AG20443 (cell line): Measurements from ENCODE around the gene RASGEF1C.

Source experiments
- DNase-seq: peaks from one replicate; pipeline ENCODE4 v3.0.0; 2012; ENCODE audit warnings: low spot score, mixed read lengths

Gene RASGEF1C

GRCh38 chr5:180179442-180180420 is 29.3 kb downstream of the RASGEF1C start:
- no peak for DNase-seq

GRCh38 chr5:180178531-180179441 is 30.2 kb downstream of the RASGEF1C start:
- DNase-seq: no peak

GRCh38 chr5:180176191-180176590 is 32.8 kb downstream of the RASGEF1C start:
- DNase-seq: no peak

- DNase-seq: no peak
Observed at GRCh38 chr5:180175015-180175431, 34.0 kb downstream of the RASGEF1C start.

- DNase-seq: no peak
Observed at GRCh38 chr5:180174587-180174972, 34.4 kb downstream of the RASGEF1C start.

GRCh38 chr5:180173875-180174586 is 35.0 kb downstream of the RASGEF1C start:
- no peak for DNase-seq

- no peak for DNase-seq
Observed at GRCh38 chr5:180173198-180173544, 35.8 kb downstream of the RASGEF1C start.

GRCh38 chr5:180172447-180173197 is 36.4 kb downstream of the RASGEF1C start:
- no peak for DNase-seq

- DNase-seq: no peak
Observed at GRCh38 chr5:180171568-180172094, 37.4 kb downstream of the RASGEF1C start.

GRCh38 chr5:180170810-180171567 is 38.0 kb downstream of the RASGEF1C start:
- DNase-seq: no peak

- peak; percentile 11 for DNase-seq
Observed at GRCh38 chr5:180170106-180170809, 38.8 kb downstream of the RASGEF1C start.

- peak; percentile 6 for DNase-seq
Observed at GRCh38 chr5:180169248-180170105, 39.5 kb downstream of the RASGEF1C start.

GRCh38 chr5:180168758-180169157 is 40.3 kb downstream of the RASGEF1C start:
- no peak for DNase-seq

GRCh38 chr5:180166176-180166575 is 42.8 kb downstream of the RASGEF1C start:
- DNase-seq: no peak

GRCh38 chr5:180162304-180162661 is 46.7 kb downstream of the RASGEF1C start:
- peak; percentile 3 for DNase-seq

- peak; percentile 5 for DNase-seq
Observed at GRCh38 chr5:180161420-180162303, 47.3 kb downstream of the RASGEF1C start.

- DNase-seq: peak; percentile 2
Observed at GRCh38 chr5:180160789-180161188, 48.2 kb downstream of the RASGEF1C start.

- DNase-seq: no peak
Observed at GRCh38 chr5:180160215-180160614, 48.8 kb downstream of the RASGEF1C start.
